Keratinocyte (primary cell): Measurements from ENCODE around the gene SRPK2. TPM values are rescaled to one million over a fixed set of nuclear protein-coding genes. Genes with fewer than 3 reads are reported as not detected.
"Not testable (repeated sequence)": the region's sequence is repeated elsewhere in the genome, so short reads cannot be mapped to it uniquely, and the experiment has no call there.

Source experiments
- DNase-seq: peaks from one replicate; pipeline ENCODE4 v3.0.0-alpha.2; 2011; ENCODE audit warnings: low read depth, missing footprints, low spot score
- FAIRE-seq: peaks from 2 replicates; lab custom pipeline; 2011; peaks lifted over from hg19 to GRCh38; lab: Jason Lieb, UNC
- H2AFZ ChIP-seq: 2 replicates; pipeline ENCODE4 v1.6.0; 2012; ENCODE audit warnings: low read length, control low read depth, inconsistent platforms; ENCODE audit not compliant: control insufficient read depth
- H3K27ac ChIP-seq: 2 replicates; pipeline ENCODE4 v1.5.1; 2011; ENCODE audit warnings: low read length; ENCODE audit not compliant: control insufficient read depth, insufficient read depth
- H3K27me3 ChIP-seq: 3 replicates; pipeline ENCODE4 v1.6.0; 2011; ENCODE audit warnings: low read length; ENCODE audit not compliant: control insufficient read depth, insufficient read depth; ENCODE audit errors: extremely low read depth
- H3K36me3 ChIP-seq, 2 experiments: 2 replicates in 1 of 2; 3 replicates in 1 of 2; pipeline ENCODE4 v1.5.1; 2011; ENCODE audit warnings: low read length in 2 of 2, mild to moderate bottlenecking in 1 of 2; ENCODE audit not compliant: control insufficient read depth in 2 of 2, insufficient read depth in 2 of 2; ENCODE audit errors: extremely low read depth in 1 of 2
- H3K4me1 ChIP-seq: 3 replicates; pipeline ENCODE4 v1.5.1; 2011; ENCODE audit warnings: low read length; ENCODE audit not compliant: control insufficient read depth, insufficient read depth; ENCODE audit errors: extremely low read depth
- H3K4me2 ChIP-seq: 3 replicates; pipeline ENCODE4 v1.6.0; 2011; ENCODE audit warnings: low read depth, low read length; ENCODE audit not compliant: control insufficient read depth, insufficient read depth; ENCODE audit errors: extremely low read depth
- H3K4me3 ChIP-seq, 3 experiments: fragments of 200-600 bp in 1 of 3; sonication (generic) in 1 of 3; 2 replicates in 2 of 3; 3 replicates in 1 of 3; pipeline ENCODE4 v1.5.1; 2011 to 2016; ENCODE audit warnings: low read length in 3 of 3, mild to moderate bottlenecking in 3 of 3, control low read depth in 2 of 3, inconsistent platforms in 1 of 3, low read depth in 1 of 3, mixed read lengths in 1 of 3, mixed run types in 1 of 3, moderate library complexity in 1 of 3; ENCODE audit not compliant: control insufficient read depth in 2 of 3, insufficient read depth in 2 of 3; ENCODE audit errors: extremely low read depth in 1 of 3
- H3K79me2 ChIP-seq: 2 replicates; pipeline ENCODE4 v1.6.0; 2012; ENCODE audit warnings: low read length; ENCODE audit not compliant: control insufficient read depth, insufficient read depth
- H3K9ac ChIP-seq: 3 replicates; pipeline ENCODE4 v1.6.0; 2011; ENCODE audit warnings: low read length; ENCODE audit not compliant: control insufficient read depth, insufficient read depth; ENCODE audit errors: extremely low read depth
- H3K9me1 ChIP-seq: 3 replicates; pipeline ENCODE4 v1.6.0; 2011; ENCODE audit warnings: low read length; ENCODE audit not compliant: control insufficient read depth, insufficient read depth; ENCODE audit errors: extremely low read depth
- H3K9me3 ChIP-seq: 2 replicates; pipeline ENCODE4 v1.5.1; 2012; ENCODE audit warnings: low read depth, low read length; ENCODE audit not compliant: control insufficient read depth
- H4K20me1 ChIP-seq: 3 replicates; pipeline ENCODE4 v1.6.0; 2011; ENCODE audit warnings: low read length; ENCODE audit not compliant: control insufficient read depth, insufficient read depth; ENCODE audit errors: extremely low read depth
- EZH2 ChIP-seq: IDR thresholded peaks from one replicate; pipeline ENCODE4 v1.6.1; 2012; ENCODE audit warnings: inconsistent platforms, mild to moderate bottlenecking, low read length, moderate library complexity
- dilution Hi-C: fragments of 300-500 bp; cut with MboI; formaldehyde crosslinking; loops from one replicate; pipeline ENCODE4 v1.7.0; 2020; ENCODE audit warnings: low sequenced_read_pairs; ENCODE audit not compliant: extremely low pct_ligation_motif_present
- polyA plus RNA-seq, 5 experiments: library from polyadenylated mRNA; depleted of rRNA in 3 of 5; stranded (reverse) in 3 of 5; stranded (forward) in 1 of 5; unstranded in 1 of 5; fragments of >200 nt; gene quantifications; 1 replicate in 1 of 5; 2 replicates in 3 of 5; 3 replicates in 1 of 5; pipeline versions ENCODE4 v1.2.1 to v1.2.3, GENCODE V29; 2011 to 2012; ENCODE audit warnings: missing spikeins in 2 of 5, low read depth in 1 of 5, low replicate concordance in 1 of 5
- TF ChIP-seq, protein P1 (sequence below), 3 experiments: IDR thresholded peaks in 1 of 3; conservative IDR thresholded peaks in 1 of 3; optimal IDR thresholded peaks in 1 of 3; 2 replicates in 2 of 3; 3 replicates in 1 of 3; pipeline versions ENCODE3 to v1.5.1; 2011; ENCODE audit warnings: low read length in 3 of 3, mild to moderate bottlenecking in 3 of 3, moderate library complexity in 2 of 3, control low read depth in 1 of 3, inconsistent platforms in 1 of 3; ENCODE audit not compliant: insufficient read depth in 2 of 3; ENCODE audit errors: extremely low read depth in 1 of 3

The SRPK2 gene
- polyA plus RNA-seq, 1 donor (not counting 4 experiments of a cell fraction or from before 2014, with no cell fraction given), result 40.2 TPM

DNA sequence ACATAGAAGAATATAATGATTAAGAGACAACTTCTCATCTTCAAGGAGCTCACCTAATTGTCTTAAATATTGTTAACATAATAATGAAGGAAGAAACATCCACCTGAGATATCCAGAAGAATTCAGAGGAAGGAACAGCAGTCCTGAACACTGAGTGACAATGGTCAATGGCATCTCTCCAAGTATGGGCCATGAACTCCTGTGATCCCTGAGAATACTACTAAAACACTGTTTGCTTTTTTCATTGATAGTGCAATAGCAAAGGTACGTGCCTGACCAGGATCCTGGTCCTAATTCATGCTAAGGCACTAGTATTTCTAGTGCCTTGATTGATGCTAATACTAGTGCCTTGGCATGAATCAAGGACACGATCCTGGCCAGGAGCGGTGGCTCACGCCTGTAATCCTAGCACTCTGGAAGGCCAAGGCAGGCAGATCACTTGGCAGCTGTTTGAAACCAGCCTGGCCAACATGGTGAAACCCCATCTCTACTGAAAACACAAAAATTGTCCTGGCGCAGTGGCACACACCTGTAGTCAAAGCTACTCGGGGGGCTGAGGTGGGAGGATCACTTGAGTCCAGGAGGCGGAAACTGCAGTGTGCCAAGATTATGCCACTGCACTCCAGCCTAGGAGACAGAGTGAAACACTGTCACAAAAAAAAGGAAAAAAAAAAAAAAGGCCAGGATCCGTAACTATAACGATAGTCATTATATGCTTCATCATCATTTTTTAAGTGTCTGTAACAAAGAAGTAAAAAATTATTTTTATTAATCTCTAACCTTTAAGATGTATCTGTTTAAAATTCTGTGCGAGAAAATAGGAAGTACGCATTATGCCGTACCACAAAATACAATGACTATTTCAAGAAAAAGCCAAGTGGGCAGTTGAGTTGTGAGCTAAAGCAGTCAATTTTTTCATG is 49.1 kb downstream of the SRPK2 start:
- H3K4me2 ChIP-seq, result no peak overlapping the region
- peaks cover 0 to 3% of the 10 kb centered on the region in 2 experiments for H3K36me3 ChIP-seq
- no peak overlapping the region for H3K4me3 ChIP-seq
- no peak for TF ChIP-seq EZH2
- no peak overlapping the region for H2AFZ ChIP-seq
- no peak for DNase-seq
- no peak for FAIRE-seq
- H3K27me3 ChIP-seq, result no peaks in the 10 kb centered on the region
- H4K20me1 ChIP-seq, result peaks cover 3% of the 10 kb centered on the region
- no peaks in the 10 kb centered on the region for H3K4me1 ChIP-seq
- H3K27ac ChIP-seq, result no peak overlapping the region
- dilution Hi-C loops, result no loop called here
- H3K9me3 ChIP-seq, result no peaks in the 10 kb centered on the region
- H3K9me1 ChIP-seq, result no peaks in the 10 kb centered on the region
- no peak overlapping the region for H3K9ac ChIP-seq
- peaks cover 65% of the 10 kb centered on the region for H3K79me2 ChIP-seq

DNA sequence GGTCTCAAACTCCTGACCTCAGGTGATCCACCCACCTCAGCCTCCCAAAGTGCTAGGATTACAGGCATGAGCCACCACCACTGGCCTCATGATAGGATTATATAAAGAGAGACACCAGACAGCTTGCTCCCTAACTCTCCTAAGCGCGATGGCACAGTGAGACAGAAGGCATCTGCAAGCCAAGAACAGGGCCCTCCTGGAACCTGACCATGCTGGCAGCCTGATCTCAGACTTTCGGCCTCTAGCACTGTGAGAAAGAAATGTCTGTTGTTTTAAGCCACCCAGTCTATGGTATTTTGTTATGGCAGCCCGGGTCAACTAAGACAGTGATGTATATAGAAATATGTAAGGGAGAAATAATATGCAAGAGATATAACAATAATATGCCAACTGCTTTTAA is 51.2 kb downstream of the SRPK2 start:
- Histone ChIP-seq H3K4me1 (no peaks in the 10 kb centered on the region), H3K27me3 (no peaks in the 10 kb centered on the region), H3K36me3 (peaks cover 0 to 3% of the 10 kb centered on the region in 2 experiments), H3K27ac (no peak overlapping the region), H3K9me1 (no peaks in the 10 kb centered on the region), H4K20me1 (peaks cover 3% of the 10 kb centered on the region), H3K9me3 (no peaks in the 10 kb centered on the region), H3K4me3 (no peak overlapping the region), H3K4me2 (no peak overlapping the region), H2AFZ (no peak overlapping the region), H3K79me2 (peaks cover 60% of the 10 kb centered on the region), H3K9ac (no peak overlapping the region)
- dilution Hi-C loops, result no loop called here
- TF ChIP-seq EZH2, result no peak
- FAIRE-seq, result no peak
- no peak for DNase-seq

DNA sequence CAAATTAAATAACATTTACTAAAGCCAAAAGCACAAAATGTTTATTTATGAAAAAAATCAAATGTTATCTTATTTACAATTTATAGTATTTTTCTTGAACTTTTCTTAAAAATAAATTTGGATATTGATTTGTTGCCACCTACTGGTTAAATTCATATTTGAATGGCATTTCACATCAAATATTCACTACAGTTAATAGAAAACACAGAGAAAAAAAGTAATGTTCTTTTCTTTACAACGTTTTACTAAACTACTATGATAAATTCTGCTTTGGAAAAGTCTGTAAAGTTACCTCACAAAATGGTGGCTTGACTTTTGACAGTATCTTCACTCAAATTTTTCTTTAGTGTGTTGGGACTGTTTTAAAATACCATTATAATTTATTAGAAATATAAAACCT is 52.7 kb downstream of the SRPK2 start:
- peaks cover 0 to 3% of the 10 kb centered on the region in 2 experiments for H3K36me3 ChIP-seq
- H4K20me1 ChIP-seq, result peaks cover 3% of the 10 kb centered on the region
- DNase-seq, result no peak
- no peak for TF ChIP-seq EZH2
- TF ChIP-seq, protein P1, sequence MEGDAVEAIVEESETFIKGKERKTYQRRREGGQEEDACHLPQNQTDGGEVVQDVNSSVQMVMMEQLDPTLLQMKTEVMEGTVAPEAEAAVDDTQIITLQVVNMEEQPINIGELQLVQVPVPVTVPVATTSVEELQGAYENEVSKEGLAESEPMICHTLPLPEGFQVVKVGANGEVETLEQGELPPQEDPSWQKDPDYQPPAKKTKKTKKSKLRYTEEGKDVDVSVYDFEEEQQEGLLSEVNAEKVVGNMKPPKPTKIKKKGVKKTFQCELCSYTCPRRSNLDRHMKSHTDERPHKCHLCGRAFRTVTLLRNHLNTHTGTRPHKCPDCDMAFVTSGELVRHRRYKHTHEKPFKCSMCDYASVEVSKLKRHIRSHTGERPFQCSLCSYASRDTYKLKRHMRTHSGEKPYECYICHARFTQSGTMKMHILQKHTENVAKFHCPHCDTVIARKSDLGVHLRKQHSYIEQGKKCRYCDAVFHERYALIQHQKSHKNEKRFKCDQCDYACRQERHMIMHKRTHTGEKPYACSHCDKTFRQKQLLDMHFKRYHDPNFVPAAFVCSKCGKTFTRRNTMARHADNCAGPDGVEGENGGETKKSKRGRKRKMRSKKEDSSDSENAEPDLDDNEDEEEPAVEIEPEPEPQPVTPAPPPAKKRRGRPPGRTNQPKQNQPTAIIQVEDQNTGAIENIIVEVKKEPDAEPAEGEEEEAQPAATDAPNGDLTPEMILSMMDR (optimal IDR thresholded peaks at IDR 0.05 in 1 of 3, IDR thresholded peaks at IDR 0.05 in 1 of 3, conservative IDR thresholded peaks at IDR 0.05 in 1 of 3; ENCODE audit: extremely low read depth in 1 of 3, insufficient read depth in 2 of 3, low read length in 3 of 3), result peak in 1 of 3 experiments; percentile 2
- no peak overlapping the region for H3K27ac ChIP-seq
- H2AFZ ChIP-seq, result no peak overlapping the region
- H3K4me3 ChIP-seq, result no peak overlapping the region
- H3K4me2 ChIP-seq, result no peak overlapping the region
- H3K27me3 ChIP-seq, result no peaks in the 10 kb centered on the region
- no peaks in the 10 kb centered on the region for H3K9me1 ChIP-seq
- no peak for FAIRE-seq
- no peaks in the 10 kb centered on the region for H3K9me3 ChIP-seq
- peaks cover 57% of the 10 kb centered on the region for H3K79me2 ChIP-seq
- H3K4me1 ChIP-seq, result no peaks in the 10 kb centered on the region
- dilution Hi-C loops, result no loop called here
- H3K9ac ChIP-seq, result no peak overlapping the region

DNA sequence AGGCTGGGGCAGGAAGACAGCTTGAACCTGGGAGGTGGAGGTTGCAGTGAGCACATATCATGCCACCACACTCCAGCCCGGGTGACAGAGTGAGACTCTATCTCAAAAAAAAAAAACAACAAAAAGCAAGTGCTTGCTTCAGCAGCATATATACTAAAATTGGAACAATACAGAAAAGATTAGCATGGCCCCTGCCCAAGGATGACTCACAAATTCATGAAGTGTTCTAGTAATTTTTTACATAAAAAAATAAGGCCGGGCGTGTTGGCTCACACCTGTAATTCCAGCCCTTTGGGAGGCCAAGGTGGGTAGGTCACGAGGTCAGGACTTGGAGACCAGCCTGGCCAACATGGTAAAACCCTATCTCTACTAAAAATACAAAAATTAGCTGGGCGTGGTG is 56.1 kb downstream of the SRPK2 start:
- FAIRE-seq, H2AFZ ChIP-seq, H4K20me1 ChIP-seq, H3K27me3 ChIP-seq, H3K4me3 ChIP-seq, H3K4me2 ChIP-seq, H3K9me3 ChIP-seq, H3K9ac ChIP-seq, H3K27ac ChIP-seq, H3K4me1 ChIP-seq, H3K36me3 ChIP-seq, DNase-seq, dilution Hi-C loops, H3K9me1 ChIP-seq: not testable (repeated sequence)
- peaks cover 60% of the 10 kb centered on the region for H3K79me2 ChIP-seq
